Islet precursor cell (in vitro differentiated cells): Measurements from ENCODE around the gene CECR2.

Experiments
- DNase-seq: peaks from one replicate; pipeline ENCODE4 v3.0.0-alpha.2; 2018

The CECR2 gene

DNA sequence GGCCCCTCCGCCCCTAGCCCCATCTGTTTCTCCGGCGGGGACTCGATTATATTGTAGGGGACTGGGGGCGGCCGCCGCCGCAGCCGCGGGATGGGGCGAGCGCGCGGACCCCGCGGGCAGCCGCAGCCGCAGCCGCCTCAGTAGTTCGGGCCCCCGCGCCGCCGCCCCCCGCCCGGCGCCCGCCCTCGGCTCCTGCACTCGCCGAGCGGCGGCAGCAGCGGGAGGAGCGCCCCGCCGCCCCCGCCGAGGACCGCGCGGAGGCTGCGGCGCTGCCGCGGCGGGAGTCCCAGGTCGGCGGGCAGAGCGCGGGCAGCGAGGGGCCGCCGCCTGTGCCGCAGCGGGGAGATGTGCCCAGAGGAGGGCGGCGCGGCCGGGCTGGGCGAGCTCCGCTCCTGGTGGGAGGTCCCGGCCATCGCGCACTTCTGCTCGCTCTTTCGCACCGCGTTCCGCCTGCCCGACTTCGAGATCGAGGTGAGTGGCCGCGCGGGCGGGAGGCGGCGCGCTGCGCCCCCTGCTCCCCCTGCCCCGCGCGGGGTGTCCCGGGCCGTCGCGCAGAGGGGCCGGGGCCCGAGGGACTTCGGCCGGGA is at the start of gene CECR2:
CECR2 (plus strand) TSS at position 22 of the 587 bp plus-strand sequence; CDS start at position 346, 324 bp downstream.
- DNase-seq = peak; percentile 80

DNA sequence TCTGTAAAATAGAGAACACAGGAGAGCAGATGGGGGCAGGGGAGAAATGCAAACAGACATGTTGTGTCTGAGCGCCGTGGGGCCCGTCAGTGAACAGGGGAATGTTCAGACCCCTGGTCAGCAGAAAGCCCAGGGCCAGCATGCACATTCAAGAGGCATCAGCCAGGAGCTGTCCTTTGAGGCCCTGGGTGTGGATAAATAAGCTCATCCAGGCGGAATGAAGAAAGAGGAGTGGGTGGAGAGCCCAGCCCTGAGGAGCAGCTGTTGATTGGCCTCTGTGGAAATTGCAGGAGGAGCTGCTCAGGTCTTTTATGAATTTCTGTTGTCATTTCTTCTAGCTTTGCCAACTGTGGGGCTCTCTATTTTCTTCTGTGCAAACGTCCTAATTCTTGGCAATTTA is 49.7 kb upstream of the CECR2 start:
- no peak for DNase-seq

DNA sequence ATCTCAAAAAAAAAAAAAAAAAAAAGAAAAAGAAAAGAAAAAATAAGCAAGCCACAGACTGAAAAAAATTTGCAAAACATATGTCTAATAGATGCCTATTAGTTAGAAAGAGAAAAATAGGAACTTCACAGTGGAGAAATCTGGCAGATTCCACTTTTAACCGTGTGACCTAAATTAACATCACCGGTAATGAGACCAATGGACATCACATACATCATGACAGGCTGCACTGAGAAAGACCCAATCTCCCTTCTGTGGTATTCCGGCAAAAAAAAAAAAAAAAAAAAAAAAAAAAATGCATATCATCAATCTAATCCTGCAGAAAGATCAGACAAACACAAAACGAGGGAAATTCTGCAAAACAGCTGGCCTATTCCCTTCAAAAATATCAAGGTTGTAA is 46.7 kb upstream of the CECR2 start:
- DNase-seq = no peak

DNA sequence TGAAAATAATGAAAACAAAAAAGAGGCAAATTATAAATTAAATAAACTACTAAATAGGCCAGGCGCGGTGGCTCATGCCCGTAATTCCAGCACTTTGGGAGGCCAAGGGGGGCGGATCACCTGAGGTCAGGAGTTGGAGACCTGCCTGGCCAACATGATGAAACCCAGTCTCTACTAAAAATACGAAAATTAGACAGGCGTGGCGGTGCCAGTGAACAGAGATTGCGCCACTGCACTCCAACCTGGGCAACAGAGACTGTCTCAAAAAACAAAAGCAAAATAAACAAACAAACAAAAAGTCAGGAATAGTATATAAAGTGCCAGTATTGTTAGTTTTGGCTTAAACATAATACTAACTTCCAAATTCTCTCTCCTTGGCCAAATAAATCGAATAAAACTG is 37.6 kb upstream of the CECR2 start:
- DNase-seq = no peak

DNA sequence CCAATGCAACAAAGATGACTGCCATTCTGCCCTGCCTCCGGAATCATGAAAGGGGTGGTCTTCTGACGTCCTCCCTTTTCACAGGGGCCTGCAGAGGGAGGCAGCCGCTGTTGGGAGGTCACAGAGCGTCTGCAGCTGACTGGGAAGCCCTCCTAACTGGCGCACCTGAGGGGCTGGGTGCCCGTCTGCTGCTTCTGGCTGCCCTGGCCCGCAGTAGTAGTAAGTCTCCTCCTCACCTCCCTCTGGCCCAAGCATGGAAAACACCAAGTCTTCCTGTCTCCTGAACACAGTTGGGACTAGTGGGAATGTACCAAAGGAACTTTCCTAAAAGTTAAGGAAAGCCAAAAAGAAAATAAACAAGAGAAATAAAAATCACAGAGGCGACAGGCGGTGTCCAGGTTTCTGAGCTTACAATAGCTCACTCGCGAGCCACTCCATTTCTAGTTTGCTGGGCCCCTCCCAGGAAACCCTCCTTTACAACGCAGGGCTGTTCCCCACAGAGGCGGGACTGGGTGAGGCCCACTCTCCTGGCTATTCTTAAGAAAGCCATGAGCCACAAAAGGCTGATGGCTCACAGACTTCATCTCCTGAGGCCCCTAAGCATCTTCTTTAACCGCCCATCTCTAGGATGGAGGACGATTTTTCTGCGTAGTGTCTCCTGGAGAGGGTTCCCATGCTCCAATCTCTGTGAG is 37.0 kb upstream of the CECR2 start:
- DNase-seq = no peak

DNA sequence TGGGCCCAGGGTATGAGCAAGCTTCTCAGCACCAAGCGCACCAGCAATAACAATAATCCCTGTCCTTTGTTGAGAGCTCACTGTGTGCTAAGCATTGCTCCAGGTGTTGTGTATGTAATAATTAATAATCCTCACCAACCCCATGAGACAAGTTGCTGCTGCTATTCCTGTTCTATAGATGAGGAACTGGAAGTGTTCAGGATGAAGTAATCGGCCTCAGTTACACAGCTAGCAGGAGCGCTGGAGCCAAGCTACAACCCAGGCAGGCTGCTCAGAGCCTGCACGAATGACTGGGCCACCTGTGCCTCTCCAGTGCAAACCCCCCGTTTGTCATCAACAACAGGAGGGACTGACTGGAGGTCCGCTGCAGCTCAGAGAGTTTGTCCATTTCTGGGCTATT is 35.2 kb upstream of the CECR2 start:
- no peak for DNase-seq

DNA sequence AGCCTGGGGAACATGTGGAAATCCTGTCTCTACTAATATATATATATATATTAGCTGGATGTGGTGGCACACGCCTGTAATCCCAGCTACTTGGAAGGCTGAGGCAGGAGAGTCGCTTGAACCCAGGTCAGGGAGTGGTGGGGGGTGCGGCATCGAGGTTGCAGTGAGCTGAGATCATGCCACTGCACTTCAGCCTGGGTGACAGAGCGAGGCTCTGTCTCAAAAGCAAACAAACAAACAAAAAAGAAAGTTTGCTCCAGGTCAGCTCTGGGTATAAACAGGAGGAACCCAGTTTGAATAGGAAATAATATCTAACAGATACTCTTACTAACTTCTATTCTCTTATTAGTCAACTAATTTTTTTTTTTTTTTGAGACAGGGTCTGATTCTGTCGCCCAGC is 34.3 kb upstream of the CECR2 start:
- no peak for DNase-seq

DNA sequence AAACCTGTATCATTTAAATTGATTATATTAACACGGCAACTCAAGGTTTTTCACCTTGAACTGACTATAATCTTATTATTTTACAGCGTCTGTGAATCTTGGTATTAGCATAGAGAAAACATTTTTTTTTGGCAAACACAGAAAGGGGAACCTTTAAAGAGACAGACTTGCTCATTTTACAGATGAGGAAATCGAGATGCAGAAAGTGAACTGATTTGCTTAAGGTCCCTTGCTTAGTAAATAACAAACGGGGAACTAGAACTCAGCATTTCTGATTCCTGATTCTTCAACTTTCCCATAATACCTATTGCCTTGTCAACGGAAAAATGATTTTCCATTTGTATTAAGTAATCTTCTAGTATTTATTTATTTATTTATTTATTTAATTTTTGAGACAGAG is 33.2 kb upstream of the CECR2 start:
- DNase-seq = no peak

DNA sequence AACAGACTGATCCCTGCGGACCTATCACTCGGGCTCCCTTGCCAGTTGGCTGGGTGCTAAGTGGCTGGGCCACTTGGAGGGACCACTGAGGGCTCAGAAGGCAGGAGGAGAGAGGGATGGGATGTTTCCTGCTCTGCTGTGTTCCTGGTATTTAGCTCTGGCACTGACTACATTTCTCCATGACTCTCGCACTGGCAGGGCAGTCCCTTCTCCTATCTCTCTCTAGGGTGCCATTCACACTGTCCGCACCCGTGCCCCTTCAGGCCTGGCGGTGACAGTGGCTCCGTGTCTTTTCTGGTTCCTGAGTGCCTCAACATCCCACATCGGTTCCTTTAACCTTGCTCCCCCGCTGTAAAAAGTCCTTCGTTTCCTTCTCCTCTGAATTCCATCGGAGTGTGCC is 31.6 kb upstream of the CECR2 start:
- no peak for DNase-seq

DNA sequence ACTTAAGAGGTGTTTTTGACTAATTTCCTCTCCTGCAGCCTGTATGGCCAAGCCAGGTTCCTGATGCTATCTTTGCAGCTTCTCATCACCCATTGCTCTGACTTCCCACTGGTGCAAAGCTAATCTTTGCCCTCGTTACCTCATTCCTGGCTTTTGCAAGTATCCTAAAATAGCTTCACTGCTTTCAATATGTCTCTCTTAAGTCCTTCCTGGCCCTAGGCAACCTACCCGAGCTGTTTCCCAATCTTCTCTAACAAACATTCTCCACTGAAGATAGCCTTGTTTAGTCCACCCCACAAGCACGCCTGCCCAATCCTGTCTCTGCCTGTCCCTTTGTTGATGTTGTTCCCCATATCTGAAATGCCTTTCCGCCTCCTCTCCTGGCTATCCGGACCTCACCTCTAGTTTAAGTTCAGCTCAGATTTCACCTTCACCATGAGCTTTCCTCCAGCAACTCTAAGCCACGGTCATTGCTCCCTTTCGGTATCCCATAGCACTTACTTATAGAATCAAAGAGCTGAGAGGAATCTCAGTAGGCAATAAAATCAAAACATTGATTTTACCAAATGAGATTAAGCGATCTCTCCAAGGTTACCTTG is 30.1 kb upstream of the CECR2 start:
- peak; percentile 74 for DNase-seq

DNA sequence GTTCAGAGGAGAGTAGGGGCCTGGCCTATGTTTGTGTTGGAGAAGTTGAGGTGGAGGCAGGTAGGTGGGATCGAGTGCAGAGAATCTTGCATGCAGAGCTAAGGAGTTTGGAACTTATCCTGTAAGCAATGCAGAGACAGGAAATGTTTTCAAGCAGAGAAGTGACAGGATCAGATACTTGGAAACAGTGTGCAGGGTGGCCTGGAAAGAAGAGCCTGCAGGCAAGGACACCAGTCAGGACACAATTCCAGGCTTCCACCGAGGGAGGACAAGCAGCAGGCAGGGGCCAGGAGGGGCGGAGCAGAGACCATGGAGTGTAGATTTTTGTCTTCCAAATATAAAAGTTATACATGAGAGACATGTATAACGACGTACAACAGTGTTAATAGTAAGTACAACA is 26.9 kb upstream of the CECR2 start:
- peak; percentile 79 for DNase-seq

DNA sequence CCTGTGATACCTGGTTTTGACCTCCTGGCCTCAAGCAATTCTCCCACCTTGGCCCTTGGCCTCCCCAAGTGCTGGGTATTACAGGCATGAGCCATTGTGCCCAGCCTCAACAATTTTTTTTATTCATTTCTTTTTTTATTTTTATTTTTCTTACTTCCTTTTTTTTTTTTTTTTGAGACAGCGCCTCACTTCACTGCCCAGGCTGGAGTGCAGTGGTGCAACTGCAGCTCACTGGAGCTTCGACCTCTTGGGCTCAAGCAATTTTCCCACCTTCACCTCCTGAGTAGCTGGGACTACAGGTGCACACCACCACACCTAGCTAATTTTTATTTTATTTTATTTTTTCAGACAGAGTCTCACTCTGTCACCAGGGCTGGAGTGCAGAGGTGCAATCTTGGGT is 25.5 kb upstream of the CECR2 start:
- no peak for DNase-seq

DNA sequence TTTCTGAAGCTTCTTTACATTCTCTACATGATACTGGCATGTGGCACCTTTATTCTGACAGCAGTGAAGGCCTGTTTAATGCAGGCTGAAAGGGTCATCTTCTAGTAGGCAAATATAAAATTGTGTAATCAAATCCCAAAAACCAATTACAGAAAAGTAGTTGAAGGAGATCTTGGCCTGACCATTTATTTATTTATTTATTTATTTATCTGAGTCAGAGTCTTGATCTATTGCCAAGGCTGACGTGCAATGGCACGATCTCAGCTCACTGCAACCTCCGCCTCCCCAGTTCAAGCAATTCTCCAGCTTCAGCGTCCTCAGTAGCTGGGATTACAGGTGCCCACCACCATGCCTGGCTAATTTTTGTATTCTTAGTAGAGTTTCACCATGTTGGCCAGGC is 22.7 kb upstream of the CECR2 start:
- DNase-seq = no peak

DNA sequence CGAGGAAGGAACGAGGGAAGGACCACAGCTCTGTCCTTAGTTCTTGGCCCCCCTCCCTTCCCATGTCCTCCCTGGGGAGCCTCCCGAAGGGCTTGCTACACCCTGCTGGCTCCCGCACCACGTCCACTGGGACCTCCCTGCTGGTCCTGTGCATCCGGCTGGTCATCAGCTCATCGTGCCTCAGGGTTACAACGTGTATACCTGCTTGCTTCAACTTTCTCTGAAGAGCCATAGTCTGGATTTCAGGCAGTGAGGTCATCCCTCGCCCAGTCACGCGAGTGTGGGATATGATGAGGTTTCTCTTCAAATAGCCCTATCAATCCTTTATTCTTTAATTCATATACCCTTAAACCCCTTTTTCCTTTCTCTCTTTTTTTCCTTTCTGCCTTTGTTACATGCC is 21.5 kb upstream of the CECR2 start:
- DNase-seq = no peak

DNA sequence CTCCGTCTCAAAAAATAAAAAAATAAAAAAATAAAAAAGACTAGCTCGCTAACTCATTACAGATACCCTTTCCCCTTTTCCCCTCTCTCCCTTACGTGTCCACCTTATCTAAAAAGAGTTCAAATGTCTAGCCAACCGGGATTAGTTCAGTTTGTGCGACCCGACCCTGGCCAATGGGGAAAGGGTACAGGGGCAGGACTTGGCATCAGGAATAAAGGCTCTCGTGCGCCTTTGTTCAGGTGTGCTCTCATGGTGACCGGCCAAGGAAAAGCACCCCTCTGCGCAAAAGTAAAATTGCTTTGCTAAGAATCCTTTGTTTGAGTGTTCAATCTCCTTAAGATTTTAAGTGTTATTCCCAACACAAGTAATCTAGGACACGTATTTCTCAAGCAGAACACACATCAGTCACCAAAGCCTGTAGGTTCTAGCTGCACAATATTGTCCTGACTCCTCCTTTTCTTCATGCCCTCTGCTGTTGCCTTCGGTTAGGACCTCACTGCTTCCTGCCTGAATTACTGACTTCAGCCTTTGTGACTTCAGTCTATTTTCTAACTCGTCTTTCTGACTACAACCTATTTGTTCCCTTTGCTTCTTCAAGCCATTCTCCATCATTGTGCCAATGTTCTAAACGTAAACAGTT is 20.7 kb upstream of the CECR2 start:
- DNase-seq = no peak

DNA sequence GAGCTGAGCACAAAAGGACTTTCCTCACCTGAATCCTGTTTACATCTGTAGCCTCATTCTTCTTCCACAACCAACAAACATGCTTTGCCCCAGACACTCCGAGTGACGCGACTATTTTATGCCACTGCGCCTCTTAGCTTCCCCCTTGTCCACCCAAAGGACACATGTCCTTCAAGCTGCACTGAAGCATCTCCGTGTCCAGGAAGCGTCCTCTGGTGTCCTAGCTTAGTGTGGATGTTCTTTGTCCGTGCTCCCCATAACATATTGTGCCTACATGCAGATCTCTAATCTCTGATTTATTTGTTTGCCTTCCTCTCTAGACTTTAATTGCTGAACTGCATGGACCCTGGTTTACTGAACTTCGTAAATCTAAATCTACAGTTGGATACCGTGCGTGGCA is 20.1 kb upstream of the CECR2 start:
- DNase-seq = no peak

DNA sequence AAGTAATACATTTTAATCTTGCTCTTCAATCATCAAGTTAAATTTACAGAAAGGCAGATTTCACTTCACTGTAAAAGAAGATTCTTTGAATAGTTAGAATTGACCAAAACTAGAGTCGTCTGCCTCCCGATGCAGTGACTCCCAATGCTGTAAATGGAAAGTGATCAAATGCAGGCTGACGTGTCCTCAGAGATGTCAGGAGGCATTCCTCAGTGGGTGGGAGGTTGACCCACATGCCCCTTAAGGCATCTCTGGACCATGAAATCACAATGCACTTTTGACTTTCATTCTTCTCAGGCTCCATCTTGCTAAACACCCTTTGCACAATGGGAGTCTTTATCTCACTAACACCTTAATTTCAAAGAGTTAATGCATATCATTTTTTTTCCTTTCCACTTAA is 19.0 kb upstream of the CECR2 start:
- no peak for DNase-seq

DNA sequence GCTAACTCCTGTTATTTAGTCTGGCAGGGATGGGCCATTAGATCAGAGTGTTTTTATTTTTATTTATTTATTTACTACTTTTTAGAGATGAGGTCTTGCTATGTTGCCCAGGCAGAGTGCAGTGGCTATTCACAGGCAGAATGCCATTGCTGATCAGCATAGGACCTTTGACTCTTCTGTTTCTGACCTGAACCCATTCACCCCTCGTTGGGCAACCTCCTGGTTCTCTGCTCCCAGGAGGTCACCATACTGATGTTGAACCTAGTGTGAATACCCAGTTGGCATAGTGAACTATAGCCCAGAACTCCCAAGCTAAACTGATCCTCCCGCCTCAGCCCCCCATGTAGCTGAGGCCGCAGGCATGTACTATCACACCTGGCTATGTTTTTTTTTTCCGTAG is 16.5 kb upstream of the CECR2 start:
- DNase-seq = no peak

DNA sequence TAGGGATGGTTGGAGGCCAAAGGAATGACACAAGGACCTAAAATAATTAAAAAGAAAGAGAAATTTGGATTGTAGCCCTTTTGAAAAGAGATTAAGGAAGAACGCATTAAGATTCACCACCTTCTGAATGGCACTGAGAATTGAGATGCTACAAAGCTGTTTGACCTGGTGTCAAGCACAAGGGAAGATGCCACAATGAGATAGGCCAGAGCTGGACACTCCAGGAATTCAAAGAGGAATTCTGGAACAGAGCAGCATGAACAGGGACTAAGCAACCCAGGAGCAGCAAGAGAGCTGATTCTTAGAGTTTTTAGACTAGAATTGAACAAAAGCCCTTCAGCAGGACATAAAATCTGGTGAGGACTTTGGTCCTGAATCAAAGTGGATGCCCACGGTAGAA is 11.6 kb upstream of the CECR2 start:
- DNase-seq = peak; percentile 62

DNA sequence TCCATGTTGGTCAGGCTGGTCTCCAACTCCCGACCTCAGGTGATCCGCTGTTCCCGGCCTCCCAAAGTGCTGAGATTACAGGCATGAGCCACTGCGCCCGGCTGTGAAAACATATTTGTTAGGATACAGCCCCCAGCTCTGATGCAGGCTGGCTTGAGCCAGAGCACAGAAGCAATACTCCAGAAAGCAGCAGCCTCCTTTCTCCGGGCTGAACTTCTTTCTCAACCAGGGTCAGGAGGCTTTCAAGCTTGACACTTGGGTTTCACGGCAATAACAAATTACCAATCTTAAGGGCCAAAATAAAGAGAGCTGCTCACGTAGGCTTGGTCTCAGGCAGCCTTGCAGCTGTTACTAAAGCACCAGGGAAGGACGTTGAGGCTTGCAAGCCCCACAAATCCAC is 10.8 kb upstream of the CECR2 start:
- DNase-seq = no peak

DNA sequence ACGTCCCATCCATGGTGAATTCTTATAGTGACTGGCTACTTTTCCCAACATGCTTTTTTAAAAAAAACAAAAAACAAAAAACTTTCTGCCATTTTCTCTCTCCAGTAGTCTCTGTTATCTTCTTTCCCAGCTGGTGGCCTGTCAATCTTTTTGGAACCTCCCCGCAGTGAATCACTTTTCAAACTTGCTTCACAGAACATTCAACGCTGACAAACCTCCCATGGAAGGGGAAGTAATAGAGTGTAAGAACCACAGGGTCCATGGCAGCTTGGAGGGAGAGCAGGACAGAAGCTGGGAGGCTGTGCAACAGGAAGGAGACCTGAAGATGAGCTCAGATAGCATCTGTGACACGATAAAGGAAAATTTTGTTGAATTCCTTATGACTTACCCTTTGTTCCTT is 9.8 kb upstream of the CECR2 start:
- DNase-seq = peak; percentile 63

DNA sequence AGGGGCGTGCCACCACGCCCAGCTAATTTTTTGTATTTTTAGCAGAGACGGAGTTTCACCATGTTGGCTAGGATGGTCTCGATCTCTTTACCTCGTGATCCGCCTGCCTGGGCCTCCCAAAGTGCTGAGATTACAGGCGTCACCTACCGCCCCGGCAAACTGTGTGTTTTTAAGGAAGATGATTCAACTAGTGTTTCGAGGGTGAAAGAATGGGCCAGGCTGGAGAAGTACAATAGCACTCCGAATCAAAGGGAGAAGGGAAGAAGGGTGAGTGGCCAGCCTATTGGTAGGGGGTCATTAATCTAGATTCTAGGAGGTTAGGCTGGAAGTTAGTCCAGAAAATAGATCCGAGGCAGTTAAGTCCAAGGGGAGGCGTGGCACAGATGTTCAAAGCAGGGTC is 2.9 kb upstream of the CECR2 start:
- DNase-seq = no peak

DNA sequence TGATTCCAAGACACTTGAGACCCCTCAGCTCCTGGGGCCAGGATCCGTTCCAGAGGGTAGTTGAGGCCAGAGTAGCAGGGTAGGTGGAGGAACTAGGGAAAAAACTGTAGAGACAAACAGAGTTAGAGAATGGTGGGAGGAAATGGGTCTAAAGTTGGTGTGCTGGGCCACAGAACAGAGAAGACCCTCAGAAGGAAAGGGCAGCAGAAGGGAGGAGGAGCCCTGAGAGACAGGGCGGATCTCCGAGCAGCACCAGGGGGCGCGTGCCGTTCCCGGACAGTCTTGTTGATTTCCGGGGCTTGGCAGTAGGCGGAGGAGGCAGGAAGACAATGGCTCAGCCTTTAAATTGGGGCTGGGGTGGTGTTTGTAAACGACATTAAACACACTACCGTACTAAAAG is 2.4 kb upstream of the CECR2 start:
- DNase-seq = peak; percentile 90

DNA sequence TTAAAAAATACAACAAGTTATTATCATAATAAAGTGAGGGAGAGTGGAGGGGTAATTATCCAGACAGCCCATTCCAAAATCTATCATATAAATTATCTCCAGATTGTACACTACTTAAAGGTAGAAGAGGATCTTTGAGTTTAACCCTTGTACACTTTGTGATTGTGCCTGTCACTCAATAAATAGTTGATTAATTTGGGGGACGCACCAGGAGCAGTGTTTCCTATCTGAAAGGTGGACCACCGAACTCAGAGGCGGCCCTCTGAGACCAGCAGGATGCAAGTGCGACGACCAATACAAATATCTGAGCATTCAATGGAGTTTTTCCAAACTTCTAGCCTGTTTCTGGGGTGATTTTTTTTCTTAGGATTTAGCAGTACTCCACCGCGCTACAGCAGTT is 1.1 kb upstream of the CECR2 start:
- no peak for DNase-seq
